ENCODE measurements around the gene MOK. TPM values are rescaled to one million over a fixed set of nuclear protein-coding genes. Genes with fewer than 3 reads are reported as not detected.

Gene MOK
- total RNA-seq, 1 donor, result 2.2 TPM

- Histone ChIP-seq H3K4me1 (ENCODE audit: insufficient read depth, low read length) (no peaks in the 10 kb centered on the region), H3K4me3 (ENCODE audit: low read length) (no peak overlapping the region), H3K9me3 (ENCODE audit: low read depth, low read length) (no peaks in the 10 kb centered on the region), H3K27me3 (ENCODE audit: insufficient read depth, low read length) (no peaks in the 10 kb centered on the region)
Measured at GRCh38 chr14:102279688-102280348, 25.1 kb downstream of the MOK start.

- H3K27me3 ChIP-seq (ENCODE audit: insufficient read depth, low read length), result no peaks in the 10 kb centered on the region
- no peaks in the 10 kb centered on the region for H3K9me3 ChIP-seq (ENCODE audit: low read depth, low read length)
- no peaks in the 10 kb centered on the region for H3K4me1 ChIP-seq (ENCODE audit: insufficient read depth, low read length)
- no peak overlapping the region for H3K4me3 ChIP-seq (ENCODE audit: low read length)
Measured at GRCh38 chr14:102279282-102279681, 25.7 kb downstream of the MOK start.

GRCh38 chr14:102278631-102278935 lies 26.4 kb downstream of the MOK start:
- Histone ChIP-seq H3K27me3 (ENCODE audit: insufficient read depth, low read length) (no peaks in the 10 kb centered on the region), H3K9me3 (ENCODE audit: low read depth, low read length) (no peaks in the 10 kb centered on the region), H3K4me1 (ENCODE audit: insufficient read depth, low read length) (no peaks in the 10 kb centered on the region), H3K4me3 (ENCODE audit: low read length) (no peak overlapping the region)

GRCh38 chr14:102277874-102278630 lies 26.9 kb downstream of the MOK start:
- Histone ChIP-seq H3K9me3 (ENCODE audit: low read depth, low read length) (no peaks in the 10 kb centered on the region), H3K27me3 (ENCODE audit: insufficient read depth, low read length) (no peaks in the 10 kb centered on the region), H3K4me1 (ENCODE audit: insufficient read depth, low read length) (no peaks in the 10 kb centered on the region), H3K4me3 (ENCODE audit: low read length) (no peak overlapping the region)

- H3K4me3 ChIP-seq (ENCODE audit: low read length), result no peak overlapping the region
- no peaks in the 10 kb centered on the region for H3K9me3 ChIP-seq (ENCODE audit: low read depth, low read length)
- no peaks in the 10 kb centered on the region for H3K27me3 ChIP-seq (ENCODE audit: insufficient read depth, low read length)
- no peaks in the 10 kb centered on the region for H3K4me1 ChIP-seq (ENCODE audit: insufficient read depth, low read length)
Measured at GRCh38 chr14:102275866-102276265, 29.1 kb downstream of the MOK start.

- Histone ChIP-seq H3K4me3 (ENCODE audit: low read length) (no peak overlapping the region), H3K9me3 (ENCODE audit: low read depth, low read length) (no peaks in the 10 kb centered on the region), H3K4me1 (ENCODE audit: insufficient read depth, low read length) (no peaks in the 10 kb centered on the region), H3K27me3 (ENCODE audit: insufficient read depth, low read length) (no peaks in the 10 kb centered on the region)
Measured at GRCh38 chr14:102272392-102272791, 32.6 kb downstream of the MOK start.

- H3K4me1 ChIP-seq (ENCODE audit: insufficient read depth, low read length), result no peaks in the 10 kb centered on the region
- no peaks in the 10 kb centered on the region for H3K27me3 ChIP-seq (ENCODE audit: insufficient read depth, low read length)
- H3K4me3 ChIP-seq (ENCODE audit: low read length), result no peak overlapping the region
- no peaks in the 10 kb centered on the region for H3K9me3 ChIP-seq (ENCODE audit: low read depth, low read length)
Measured at GRCh38 chr14:102264775-102265174, 40.2 kb downstream of the MOK start.

GRCh38 chr14:102264355-102264754 lies 40.6 kb downstream of the MOK start:
- H3K4me1 ChIP-seq (ENCODE audit: insufficient read depth, low read length), result no peaks in the 10 kb centered on the region
- no peak overlapping the region for H3K4me3 ChIP-seq (ENCODE audit: low read length)
- no peaks in the 10 kb centered on the region for H3K27me3 ChIP-seq (ENCODE audit: insufficient read depth, low read length)
- no peaks in the 10 kb centered on the region for H3K9me3 ChIP-seq (ENCODE audit: low read depth, low read length)

- Histone ChIP-seq H3K4me3 (ENCODE audit: low read length) (no peak overlapping the region), H3K27me3 (ENCODE audit: insufficient read depth, low read length) (no peaks in the 10 kb centered on the region), H3K4me1 (ENCODE audit: insufficient read depth, low read length) (no peaks in the 10 kb centered on the region), H3K9me3 (ENCODE audit: low read depth, low read length) (no peaks in the 10 kb centered on the region)
Measured at GRCh38 chr14:102262929-102263462, 42.0 kb downstream of the MOK start.

- no peak overlapping the region for H3K4me3 ChIP-seq (ENCODE audit: low read length)
- H3K4me1 ChIP-seq (ENCODE audit: insufficient read depth, low read length), result no peaks in the 10 kb centered on the region
- no peaks in the 10 kb centered on the region for H3K9me3 ChIP-seq (ENCODE audit: low read depth, low read length)
- no peaks in the 10 kb centered on the region for H3K27me3 ChIP-seq (ENCODE audit: insufficient read depth, low read length)
Measured at GRCh38 chr14:102258136-102258535, 46.8 kb downstream of the MOK start.

- no peaks in the 10 kb centered on the region for H3K4me1 ChIP-seq (ENCODE audit: insufficient read depth, low read length)
- no peaks in the 10 kb centered on the region for H3K9me3 ChIP-seq (ENCODE audit: low read depth, low read length)
- H3K27me3 ChIP-seq (ENCODE audit: insufficient read depth, low read length), result no peaks in the 10 kb centered on the region
- H3K4me3 ChIP-seq (ENCODE audit: low read length), result no peak overlapping the region
Measured at GRCh38 chr14:102256716-102257115, 48.2 kb downstream of the MOK start.

GRCh38 chr14:102255401-102256190 lies 49.4 kb downstream of the MOK start:
- Histone ChIP-seq H3K9me3 (ENCODE audit: low read depth, low read length) (no peaks in the 10 kb centered on the region), H3K4me3 (ENCODE audit: low read length) (no peak overlapping the region), H3K27me3 (ENCODE audit: insufficient read depth, low read length) (no peaks in the 10 kb centered on the region), H3K4me1 (ENCODE audit: insufficient read depth, low read length) (no peaks in the 10 kb centered on the region)

GRCh38 chr14:102252834-102253801 lies 51.8 kb downstream of the MOK start:
- Histone ChIP-seq H3K27me3 (ENCODE audit: insufficient read depth, low read length) (no peaks in the 10 kb centered on the region), H3K9me3 (ENCODE audit: low read depth, low read length) (no peaks in the 10 kb centered on the region), H3K4me1 (ENCODE audit: insufficient read depth, low read length) (no peaks in the 10 kb centered on the region), H3K4me3 (ENCODE audit: low read length) (no peak overlapping the region)

- H3K27me3 ChIP-seq (ENCODE audit: insufficient read depth, low read length), result no peaks in the 10 kb centered on the region
- H3K9me3 ChIP-seq (ENCODE audit: low read depth, low read length), result no peaks in the 10 kb centered on the region
- H3K4me3 ChIP-seq (ENCODE audit: low read length), result no peak overlapping the region
- H3K4me1 ChIP-seq (ENCODE audit: insufficient read depth, low read length), result no peaks in the 10 kb centered on the region
Measured at GRCh38 chr14:102251161-102251560, 53.8 kb downstream of the MOK start.
